Breast epithelium (tissue), 4 donors: ENCODE measurements around the gene PRKCE. TPM values are rescaled to one million over a fixed set of nuclear protein-coding genes. Genes with fewer than 3 reads are reported as not detected.

Experiments
- DNase-seq, 2 donors: peaks; one replicate each; pipeline ENCODE4 v3.0.0-alpha.2; 2019; ENCODE audit warnings: low spot score in 2 of 2
- H3K27ac ChIP-seq, 2 donors: fragments of 200-600 bp; sonication (generic) in 1 of 2; one replicate each; pipeline ENCODE4 v1.5.1; 2016 to 2019; ENCODE audit warnings: mild to moderate bottlenecking in 1 of 2
- H3K27me3 ChIP-seq, 2 donors: fragments of 200-600 bp; sonication (generic) in 1 of 2; one replicate each; pipeline versions ENCODE4 v1.5.1 to v1.6.0; 2017 to 2019; ENCODE audit warnings: control low read depth in 1 of 2, mild to moderate bottlenecking in 1 of 2
- H3K36me3 ChIP-seq: fragments of 200-600 bp; one replicate; pipeline ENCODE4 v1.5.1; 2019
- H3K4me1 ChIP-seq, 2 donors: fragments of 200-600 bp; sonication (generic); one replicate each; pipeline ENCODE4 v1.5.1; 2016 to 2019; ENCODE audit warnings: control low read depth in 1 of 2
- H3K4me3 ChIP-seq, 3 donors: fragments of 200-600 bp; sonication (generic); 1 replicate in 2 of 3; 2 replicates in 1 of 3; pipeline ENCODE4 v1.5.1; 2016 to 2019; ENCODE audit warnings: mild to moderate bottlenecking in 3 of 3, moderate library complexity in 2 of 3
- H3K9me3 ChIP-seq, 2 donors: fragments of 200-600 bp; sonication (generic) in 1 of 2; one replicate each; pipeline ENCODE4 v1.5.1; 2016 to 2019; ENCODE audit warnings: control low read depth in 1 of 2
- POLR2A ChIP-seq: fragments of 450-650 bp; IDR thresholded peaks from one replicate; pipeline ENCODE4 v1.6.1; 2016; ENCODE audit warnings: antibody characterized with exemption, mild to moderate bottlenecking, moderate library complexity
- POLR2AphosphoS5 ChIP-seq, 3 donors: sonication (generic); formaldehyde crosslinking; IDR thresholded peaks; one replicate each; pipeline ENCODE4 v1.6.1; 2017; ENCODE audit warnings: antibody characterized with exemption in 3 of 3
- intact Hi-C: fragments of 100-400 bp; cut with DNase I; formaldehyde crosslinking; loops from one replicate; pipeline ENCODE4 v1.15.1; 2023; ENCODE audit warnings: low total_unique reads
- total RNA-seq, 3 donors: library from RNA; depleted of rRNA; stranded (reverse); fragments of >200 nt; gene quantifications; one replicate each; pipeline ENCODE4 v1.1.0, GENCODE V29; 2016
- TF ChIP-seq, protein P1 (sequence below), 3 donors: fragments of 450-650 bp; IDR thresholded peaks; one replicate each; pipeline ENCODE4 v1.5.1; 2016 to 2017; ENCODE audit warnings: antibody characterized with exemption in 3 of 3, mild to moderate bottlenecking in 3 of 3, moderate library complexity in 3 of 3

The PRKCE gene
- total RNA-seq, 3 donors from 2014 or later, result 20.6 to 34.0 (median 23.6) TPM

DNA sequence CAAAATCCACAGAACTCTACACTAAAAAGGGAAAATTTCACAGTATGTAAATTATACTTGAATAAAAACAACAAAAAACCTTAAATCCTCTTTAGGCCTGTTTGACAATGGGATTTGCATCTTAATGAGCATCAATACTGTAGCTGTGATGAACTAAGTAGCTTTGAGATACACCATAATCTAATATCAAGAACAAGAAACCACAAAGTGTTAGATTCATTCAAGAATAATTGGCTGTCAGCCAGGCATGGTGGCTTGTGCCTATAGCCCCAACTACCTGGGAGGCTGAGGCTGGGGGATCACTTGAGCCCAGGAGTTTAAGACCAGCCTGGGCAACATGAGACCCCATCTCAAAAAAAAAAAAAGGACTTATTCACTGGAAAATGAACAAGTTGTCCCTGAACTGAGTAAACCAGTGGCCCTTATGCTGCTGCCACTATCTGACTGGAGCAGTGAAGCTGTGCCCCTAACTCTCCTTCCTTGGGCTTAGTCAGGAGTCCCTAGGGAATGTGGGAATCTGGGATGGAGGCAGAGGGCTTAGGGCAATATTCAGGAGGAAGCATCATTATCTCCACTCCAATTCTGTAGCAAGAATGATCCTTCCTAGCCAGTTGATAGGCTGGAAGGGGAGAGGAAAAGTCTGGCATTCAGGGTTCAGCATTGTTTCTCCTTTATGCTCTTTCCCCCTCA is 88.5 kb downstream of the PRKCE start:
- Histone ChIP-seq H3K4me3 (no peak overlapping the region), H3K9me3 (no peaks in the 10 kb centered on the region), H3K36me3 (no peaks in the 10 kb centered on the region), H3K4me1 (no peaks in the 10 kb centered on the region), H3K27me3 (no peaks in the 10 kb centered on the region), H3K27ac (no peak overlapping the region)
- TF ChIP-seq, protein P1, sequence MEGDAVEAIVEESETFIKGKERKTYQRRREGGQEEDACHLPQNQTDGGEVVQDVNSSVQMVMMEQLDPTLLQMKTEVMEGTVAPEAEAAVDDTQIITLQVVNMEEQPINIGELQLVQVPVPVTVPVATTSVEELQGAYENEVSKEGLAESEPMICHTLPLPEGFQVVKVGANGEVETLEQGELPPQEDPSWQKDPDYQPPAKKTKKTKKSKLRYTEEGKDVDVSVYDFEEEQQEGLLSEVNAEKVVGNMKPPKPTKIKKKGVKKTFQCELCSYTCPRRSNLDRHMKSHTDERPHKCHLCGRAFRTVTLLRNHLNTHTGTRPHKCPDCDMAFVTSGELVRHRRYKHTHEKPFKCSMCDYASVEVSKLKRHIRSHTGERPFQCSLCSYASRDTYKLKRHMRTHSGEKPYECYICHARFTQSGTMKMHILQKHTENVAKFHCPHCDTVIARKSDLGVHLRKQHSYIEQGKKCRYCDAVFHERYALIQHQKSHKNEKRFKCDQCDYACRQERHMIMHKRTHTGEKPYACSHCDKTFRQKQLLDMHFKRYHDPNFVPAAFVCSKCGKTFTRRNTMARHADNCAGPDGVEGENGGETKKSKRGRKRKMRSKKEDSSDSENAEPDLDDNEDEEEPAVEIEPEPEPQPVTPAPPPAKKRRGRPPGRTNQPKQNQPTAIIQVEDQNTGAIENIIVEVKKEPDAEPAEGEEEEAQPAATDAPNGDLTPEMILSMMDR (IDR thresholded peaks at IDR 0.05), result no peak
- TF ChIP-seq POLR2A (no peak), POLR2AphosphoS5 (IDR thresholded peaks at IDR 0.05) (no peak)
- no peak for DNase-seq
- intact Hi-C loops, result no loop called here

DNA sequence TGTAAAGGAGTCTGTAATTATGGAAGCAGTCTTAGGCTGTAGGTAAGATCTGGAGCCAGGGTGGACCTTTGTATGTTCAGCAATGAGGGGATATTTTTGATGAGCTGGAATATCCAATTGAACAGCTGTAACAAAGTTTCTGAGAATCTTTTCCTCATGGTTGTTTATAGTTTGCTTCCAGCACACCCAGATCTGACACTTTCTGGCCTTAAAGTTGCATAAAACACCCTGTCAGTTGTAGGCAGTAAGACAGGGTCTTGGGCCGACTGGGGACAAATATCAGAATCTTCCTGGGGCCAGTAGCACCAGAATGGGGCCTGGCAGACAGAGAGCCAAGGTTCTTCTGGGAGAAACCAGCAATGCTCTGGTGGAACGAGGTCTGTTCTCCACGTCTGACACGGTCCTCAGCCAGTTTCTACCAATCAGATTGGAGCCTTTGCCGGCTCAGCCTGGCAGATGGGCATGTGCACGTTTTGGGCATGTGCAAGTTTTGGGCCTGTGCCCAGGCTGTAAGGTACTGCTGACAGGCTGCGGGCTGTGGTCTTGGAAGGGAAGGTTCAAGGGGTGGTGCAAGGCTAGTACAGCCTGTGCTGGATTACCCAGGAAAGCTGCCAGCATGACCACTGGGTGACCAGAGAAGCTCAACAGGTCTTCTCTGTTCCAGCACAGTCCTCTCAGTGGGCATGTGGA is 89.8 kb downstream of the PRKCE start:
- TF ChIP-seq POLR2AphosphoS5 (IDR thresholded peaks at IDR 0.05), result no peak
- TF ChIP-seq, protein P1 (IDR thresholded peaks at IDR 0.05), result no peak
- no peak for TF ChIP-seq POLR2A
- Histone ChIP-seq H3K27ac (no peak overlapping the region), H3K9me3 (no peaks in the 10 kb centered on the region), H3K36me3 (no peaks in the 10 kb centered on the region), H3K27me3 (no peaks in the 10 kb centered on the region), H3K4me1 (no peaks in the 10 kb centered on the region), H3K4me3 (no peak overlapping the region)
- intact Hi-C loops, result no loop called here
- DNase-seq, result peak in 1 of 2 donors; percentile 34

DNA sequence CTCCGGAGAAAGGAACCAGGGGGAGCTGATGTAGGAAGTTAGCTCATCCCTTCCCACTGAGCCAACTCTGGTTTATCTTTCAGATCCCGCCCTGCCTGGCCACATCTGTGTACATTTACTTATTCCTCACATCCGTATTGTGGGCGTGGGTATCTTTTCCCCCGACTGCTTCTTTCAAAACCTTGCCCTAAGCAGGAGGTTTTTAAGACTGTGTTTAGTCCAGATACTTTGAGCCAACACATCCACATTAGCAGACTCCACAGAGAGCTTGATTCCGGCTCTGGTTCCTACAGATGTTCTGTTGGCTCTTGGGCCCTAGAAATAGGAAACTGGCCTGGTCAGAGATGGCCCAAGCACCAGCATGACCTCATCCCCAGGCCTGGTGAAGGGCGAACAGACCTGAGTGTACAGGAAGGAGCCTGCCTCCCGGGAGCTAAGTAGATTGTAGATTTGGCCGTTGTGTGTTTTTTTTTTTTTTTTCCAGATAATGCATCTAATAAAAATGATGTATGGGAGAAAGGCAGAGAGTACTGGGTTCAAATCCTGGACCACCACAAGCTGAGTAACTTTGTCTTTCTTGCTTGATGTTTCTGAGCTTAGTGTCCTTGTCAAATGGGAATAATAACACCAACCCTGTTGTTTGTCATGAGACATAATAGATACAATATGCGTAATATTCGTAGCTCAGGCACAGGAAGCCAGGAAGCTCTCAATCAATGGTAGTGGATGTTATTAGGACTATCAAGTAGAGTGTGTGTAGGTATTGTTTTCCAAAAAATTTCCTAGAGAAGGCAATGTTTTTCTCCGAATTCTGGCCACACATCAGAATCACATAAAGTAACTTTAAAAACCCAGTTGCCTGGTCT is 92.3 kb downstream of the PRKCE start:
- H3K9me3 ChIP-seq, result no peaks in the 10 kb centered on the region
- no peak for DNase-seq
- intact Hi-C loops, result no loop called here
- no peak overlapping the region for H3K4me3 ChIP-seq
- H3K27ac ChIP-seq, result peak overlapping the region; percentile 22 to 77
- TF ChIP-seq, protein P1 (IDR thresholded peaks at IDR 0.05), result no peak
- no peak for TF ChIP-seq POLR2AphosphoS5 (IDR thresholded peaks at IDR 0.05)
- TF ChIP-seq POLR2A, result no peak
- H3K4me1 ChIP-seq, result no peaks in the 10 kb centered on the region
- no peaks in the 10 kb centered on the region for H3K36me3 ChIP-seq
- H3K27me3 ChIP-seq, result no peaks in the 10 kb centered on the region

DNA sequence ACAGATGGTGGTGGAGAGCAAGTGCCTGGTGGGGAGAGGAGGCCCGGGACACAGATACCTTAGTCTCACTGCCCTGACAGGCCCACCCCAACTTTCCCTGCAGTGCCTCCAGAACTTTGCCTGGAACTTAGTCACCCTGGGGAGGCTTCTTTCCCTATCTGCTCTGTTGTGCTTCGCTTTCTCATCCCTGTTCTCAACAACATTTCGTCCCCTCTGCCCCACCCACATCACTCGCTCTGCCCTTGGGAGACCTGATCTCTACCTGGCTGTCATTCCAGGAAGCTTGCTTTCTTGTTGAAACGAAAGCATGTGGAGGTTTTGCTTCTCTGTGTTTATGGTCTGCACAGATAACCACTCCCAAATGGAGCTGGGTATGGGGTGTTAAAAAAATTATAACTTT is 93.8 kb downstream of the PRKCE start:
- H3K27me3 ChIP-seq, result no peaks in the 10 kb centered on the region
- H3K9me3 ChIP-seq, result no peaks in the 10 kb centered on the region
- no peak overlapping the region for H3K4me3 ChIP-seq
- TF ChIP-seq POLR2AphosphoS5 (IDR thresholded peaks at IDR 0.05) (no peak), POLR2A (no peak)
- TF ChIP-seq, protein P1 (IDR thresholded peaks at IDR 0.05), result no peak
- H3K27ac ChIP-seq, result peak overlapping the region; percentile 46 to 59
- no peaks in the 10 kb centered on the region for H3K4me1 ChIP-seq
- DNase-seq, result no peak
- intact Hi-C loops, result no loop called here
- no peaks in the 10 kb centered on the region for H3K36me3 ChIP-seq
